Fibroblast of skin of right quadriceps (primary cell): ENCODE measurements around the gene CFAP221.
A peak's percentile ranks its signal among the peaks of the same experiment; 100 is the strongest.
"Not testable (repeated sequence)": the region's sequence is repeated elsewhere in the genome, so short reads cannot be mapped to it uniquely, and the experiment has no call there.

ENCODE experiments used
- DNase-seq: peaks from one replicate; pipeline ENCODE4 v3.0.0-alpha.2; 2013

The CFAP221 gene

DNA sequence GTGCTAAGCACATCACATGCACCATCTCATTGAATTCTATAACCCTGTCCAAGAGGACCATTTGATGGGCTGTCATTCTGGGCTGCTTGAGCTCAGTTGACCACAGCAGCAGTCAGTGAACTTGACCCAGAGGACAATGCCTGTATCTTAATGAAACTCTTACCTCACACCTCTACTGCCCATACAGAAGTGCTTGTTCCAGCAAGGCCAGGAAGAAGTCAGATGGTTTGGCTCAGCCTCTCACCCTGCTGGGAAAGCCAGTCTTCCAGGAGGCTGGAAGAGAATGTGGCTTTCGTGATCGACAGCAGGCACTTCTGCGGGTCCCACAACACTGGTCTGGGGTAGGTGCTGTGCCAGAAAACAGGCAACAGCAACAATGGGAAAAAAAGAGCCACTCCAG is 47.3 kb downstream of the CFAP221 start:
- no peak for DNase-seq

GRCh38 chr2:119592436-119592835 is 48.2 kb downstream of the CFAP221 start:
- DNase-seq = no peak

DNA sequence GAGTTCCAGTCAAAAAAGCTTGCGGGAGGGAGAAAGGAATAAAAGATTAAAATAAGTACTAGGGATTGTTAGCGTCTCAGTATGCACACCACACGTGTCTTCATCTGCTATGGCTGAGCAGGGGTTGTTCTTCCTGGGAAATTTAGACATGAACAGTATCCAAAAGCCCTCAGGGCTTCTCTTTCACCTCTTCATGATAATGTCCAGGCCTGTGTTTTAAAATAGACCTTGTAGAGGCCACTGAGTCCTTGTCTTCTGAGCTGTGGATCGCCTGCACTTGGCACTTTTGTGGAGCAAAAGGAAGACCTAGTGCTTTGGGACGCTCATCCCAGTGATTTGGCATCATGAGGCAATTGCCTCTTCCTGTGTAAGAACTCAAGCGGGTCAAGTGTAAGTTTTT is 52.4 kb downstream of the CFAP221 start:
- DNase-seq = no peak

DNA sequence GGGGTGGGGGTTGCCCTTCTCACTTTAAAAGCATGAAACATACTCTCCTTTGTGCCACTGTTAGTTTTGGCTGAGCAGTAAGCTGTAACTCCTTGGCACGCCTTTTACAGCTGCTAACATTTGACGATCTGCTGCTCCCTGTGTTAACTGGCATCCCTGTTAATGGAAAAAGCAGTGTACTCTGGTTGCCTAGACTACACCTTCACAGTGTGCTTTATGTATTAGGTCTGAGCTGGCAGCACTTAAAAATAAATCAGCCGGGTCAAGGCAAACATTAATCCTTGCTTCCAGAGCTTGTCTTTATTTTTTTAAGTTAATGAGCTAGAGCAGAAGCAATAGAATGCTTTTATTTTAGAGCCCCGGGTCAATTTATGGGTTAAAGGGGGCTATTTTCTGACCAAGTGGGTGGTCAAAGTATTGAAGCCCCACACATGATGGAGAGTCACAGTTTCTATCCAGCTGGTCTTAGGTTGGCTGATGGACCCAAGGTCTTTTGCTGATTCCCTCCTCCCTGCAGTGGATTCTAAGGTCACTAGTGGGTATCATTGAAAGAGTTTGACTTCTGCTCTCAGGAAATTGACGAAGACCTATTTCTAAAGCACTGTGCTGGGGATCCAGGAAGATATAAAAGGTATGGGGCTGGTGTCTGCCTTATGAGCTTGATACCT is 54.5 kb downstream of the CFAP221 start:
- no peak for DNase-seq

DNA sequence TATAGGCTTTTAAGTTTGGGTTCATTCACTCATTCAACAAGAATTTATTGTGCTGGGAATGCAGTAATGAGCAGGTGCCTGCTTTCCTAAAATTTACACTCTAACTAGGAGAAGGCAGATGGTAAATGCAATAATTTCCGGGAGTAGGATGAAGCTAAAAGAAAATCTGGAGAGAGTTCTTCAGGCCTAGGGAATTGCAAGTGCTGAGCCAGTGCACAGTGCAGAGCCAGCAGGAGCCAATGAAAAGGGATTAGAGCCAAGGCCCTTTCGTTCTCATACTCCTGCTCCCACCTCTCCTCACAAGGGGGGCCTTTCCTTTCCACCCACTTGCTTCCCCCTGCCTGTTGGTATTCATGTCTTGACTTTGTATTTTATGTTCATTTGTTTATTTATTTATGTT is 55.1 kb downstream of the CFAP221 start:
- no peak for DNase-seq

DNA sequence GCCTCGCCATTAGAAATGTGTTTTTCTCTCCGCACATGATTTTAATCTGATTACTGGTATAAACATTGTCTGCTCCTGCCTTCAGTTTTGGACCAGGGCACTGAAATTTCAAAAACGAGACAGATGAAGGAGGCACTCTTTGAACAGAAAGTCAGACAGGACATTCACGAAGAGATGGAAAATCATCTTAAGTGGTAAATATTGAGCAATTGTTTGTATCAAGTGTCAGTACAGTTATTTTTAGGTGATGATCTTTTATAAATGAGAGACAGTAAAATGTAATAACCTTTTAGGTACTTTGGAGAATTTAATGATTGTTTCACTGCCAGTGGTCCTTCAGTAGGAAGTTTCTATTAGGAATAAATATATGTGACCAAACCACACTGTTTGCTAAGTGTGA is 60.8 kb downstream of the CFAP221 start:
- no peak for DNase-seq

DNA sequence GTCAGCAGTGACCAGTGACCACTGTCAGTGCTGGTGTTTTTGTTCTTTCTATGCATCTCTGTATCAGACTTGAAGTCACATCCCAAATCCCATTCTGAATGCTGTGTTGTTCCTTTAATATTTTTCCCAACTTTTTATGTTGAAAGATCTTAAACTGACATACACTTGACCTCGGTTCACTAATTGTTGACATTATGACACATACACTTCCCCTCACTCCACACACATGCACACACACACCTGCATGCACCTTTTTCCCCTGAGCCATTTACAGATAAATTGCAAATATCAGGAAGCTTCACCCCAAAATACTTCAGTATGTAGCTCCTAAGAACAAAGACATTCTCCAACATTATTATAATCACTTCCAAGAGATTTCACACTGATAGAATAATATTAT is 62.4 kb downstream of the CFAP221 start:
- no peak for DNase-seq

DNA sequence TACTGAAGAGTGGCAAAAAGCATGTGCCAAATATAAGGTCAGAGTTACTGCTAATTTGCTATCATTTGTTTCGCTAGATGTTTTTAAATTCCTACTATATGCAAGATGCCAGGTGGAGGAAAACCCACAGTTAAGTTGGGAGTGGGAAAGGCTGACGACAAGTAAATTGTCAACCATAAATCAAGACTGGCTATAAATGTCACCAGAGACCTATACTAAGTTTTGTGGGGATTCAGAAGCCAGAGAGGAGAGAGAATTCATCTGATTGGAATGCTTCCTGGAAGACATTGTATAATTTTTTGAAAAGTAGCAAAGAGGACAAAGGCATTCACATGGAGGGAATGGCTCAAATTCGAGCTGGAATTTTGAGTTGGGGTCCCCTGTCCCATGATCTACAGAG is 64.3 kb downstream of the CFAP221 start:
- DNase-seq = peak; percentile 5

GRCh38 chr2:119609337-119609736 is 65.1 kb downstream of the CFAP221 start:
- no peak for DNase-seq

DNA sequence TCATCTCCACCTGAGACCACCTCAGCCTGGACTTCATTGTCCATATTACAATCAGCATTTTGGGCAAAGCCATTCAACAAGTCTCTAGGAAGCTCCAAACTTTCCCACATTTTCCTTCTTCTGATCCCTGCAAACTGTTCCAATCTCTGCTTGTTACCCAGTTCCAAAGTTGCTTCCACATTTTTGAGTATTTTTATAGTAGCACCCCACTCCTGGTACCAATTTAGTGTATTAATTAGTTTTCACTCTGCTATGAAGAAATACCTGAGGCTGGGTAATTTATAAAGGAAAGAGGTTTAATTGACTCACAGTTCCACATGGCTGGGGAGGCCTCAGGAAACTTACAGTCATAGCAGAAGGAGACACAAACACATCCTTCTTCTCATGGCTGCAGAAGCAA is 69.9 kb downstream of the CFAP221 start:
- not testable (repeated sequence) for DNase-seq

- DNase-seq = no peak
Observed at GRCh38 chr2:119616421-119616820, 72.2 kb downstream of the CFAP221 start.

DNA sequence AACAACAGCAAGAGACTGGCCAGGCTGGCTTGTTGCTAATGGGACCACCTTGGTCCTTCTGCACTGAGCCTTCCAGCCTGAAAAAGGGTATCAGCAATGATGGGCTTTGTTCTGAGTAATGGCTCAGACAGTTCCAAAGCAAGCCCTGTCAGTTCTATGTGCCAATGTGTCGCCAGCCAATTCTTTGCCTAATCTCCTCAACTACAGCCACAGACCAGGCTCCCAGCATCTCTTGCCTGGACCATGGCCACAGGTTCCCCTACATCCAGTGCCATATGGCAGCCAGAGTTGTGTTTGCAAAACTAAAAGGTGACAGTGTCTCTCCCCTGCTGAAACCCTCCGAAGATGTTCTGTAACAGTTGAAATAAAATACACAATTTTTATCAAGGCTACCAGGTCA is 73.2 kb downstream of the CFAP221 start:
- no peak for DNase-seq

DNA sequence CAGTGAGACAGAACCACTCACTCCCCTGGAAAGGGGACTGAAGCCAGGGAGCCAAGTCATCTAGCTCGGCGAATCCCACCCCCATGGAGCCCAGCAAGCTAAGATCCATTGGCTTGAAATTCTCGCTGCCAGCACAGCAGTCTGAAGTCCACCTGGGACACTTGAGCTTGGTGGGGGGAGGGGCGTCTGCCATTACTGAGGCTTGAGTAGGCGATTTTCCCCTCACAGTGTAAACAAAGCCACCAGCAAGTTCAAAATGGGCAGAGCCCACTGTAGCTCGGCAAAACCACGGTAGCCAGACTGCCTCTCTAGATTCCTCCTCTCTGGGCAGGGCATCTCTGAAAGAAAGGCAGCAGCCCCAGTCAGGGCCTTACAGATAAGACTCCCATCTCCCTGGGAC is 74.5 kb downstream of the CFAP221 start:
- DNase-seq = not testable (repeated sequence)

DNA sequence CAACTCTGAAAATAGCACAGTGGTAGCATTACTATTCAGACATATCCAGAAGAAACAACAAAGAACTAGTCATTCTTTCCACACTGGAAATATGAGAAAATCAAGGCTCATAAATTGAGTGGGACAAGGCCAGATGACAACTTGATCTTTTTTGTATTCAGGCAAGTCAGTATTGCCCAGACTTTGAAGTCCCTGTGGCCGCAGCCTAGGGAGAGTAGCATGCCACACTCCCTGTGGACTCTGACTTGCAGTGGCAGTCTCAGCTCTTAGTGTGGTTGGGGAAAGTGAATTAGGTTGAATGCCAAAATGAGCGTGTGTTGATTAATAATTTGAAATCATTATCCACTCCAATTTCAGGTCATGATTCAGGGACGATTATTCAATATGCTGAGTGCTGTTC is 81.0 kb downstream of the CFAP221 start:
- DNase-seq = no peak

GRCh38 chr2:119629323-119629825 is 85.1 kb downstream of the CFAP221 start:
- DNase-seq = no peak

DNA sequence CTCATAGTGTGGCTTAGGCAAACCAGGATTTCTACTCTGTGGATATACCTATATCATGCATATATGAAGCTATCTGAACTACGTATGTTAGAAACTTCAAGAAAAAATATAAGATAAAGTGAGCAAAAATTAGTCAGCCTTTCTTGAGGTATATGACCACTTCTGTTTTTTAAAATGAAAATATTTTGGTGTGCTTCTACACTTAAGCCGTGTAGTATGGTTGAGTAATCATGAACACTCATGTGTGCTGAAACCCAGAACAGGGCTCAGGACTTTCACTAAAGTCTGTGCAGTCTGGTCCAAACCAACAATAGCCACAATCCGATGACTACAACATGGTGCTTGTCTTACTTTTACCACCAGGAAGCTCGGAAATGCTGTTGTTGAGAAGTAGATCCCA is 85.9 kb downstream of the CFAP221 start:
- DNase-seq = no peak

- no peak for DNase-seq
Observed at GRCh38 chr2:119637371-119637770, 93.1 kb downstream of the CFAP221 start.

GRCh38 chr2:119638246-119638645 is 94.0 kb downstream of the CFAP221 start:
- DNase-seq = no peak

- no peak for DNase-seq
Observed at GRCh38 chr2:119638685-119639554, 94.7 kb downstream of the CFAP221 start.

- DNase-seq = peak; percentile 64
Observed at GRCh38 chr2:119641562-119642258, 97.5 kb downstream of the CFAP221 start.

GRCh38 chr2:119644186-119644585 is 99.9 kb downstream of the CFAP221 start:
- DNase-seq = no peak

DNA sequence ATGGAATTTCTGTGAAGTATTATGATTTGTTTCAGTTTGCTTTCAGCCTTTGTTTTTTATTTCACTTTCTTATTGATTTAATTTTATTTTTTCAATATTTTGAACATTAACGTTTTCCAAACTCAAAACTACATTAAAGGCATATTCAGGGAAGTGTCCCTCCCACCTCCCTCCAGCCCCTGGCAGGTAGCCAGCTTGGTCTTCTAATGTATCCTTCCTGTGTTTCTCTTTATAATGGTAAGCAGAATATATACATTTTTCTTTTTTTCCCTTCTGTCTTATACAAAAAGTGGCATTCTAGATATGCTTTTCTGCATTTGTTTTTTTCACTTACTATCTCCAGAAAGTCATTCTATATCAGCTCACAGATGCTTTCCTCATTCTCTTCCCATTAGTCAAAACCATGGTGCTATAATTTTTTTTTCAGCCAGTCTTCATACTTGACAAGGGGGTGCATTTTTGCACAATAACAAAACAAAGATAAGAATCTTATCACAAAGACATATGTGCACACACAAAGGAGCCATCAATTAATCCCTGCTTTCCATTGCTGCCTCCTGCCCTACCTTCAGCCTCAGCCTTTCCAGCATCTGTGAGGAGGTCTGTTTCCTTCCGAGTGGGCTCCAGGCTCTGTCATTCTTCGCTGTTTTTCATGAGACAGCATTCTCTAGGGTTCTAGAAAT is 101.1 kb downstream of the CFAP221 start:
- DNase-seq = peak; percentile 24

- no peak for DNase-seq
Observed at GRCh38 chr2:119646149-119646548, 101.9 kb downstream of the CFAP221 start.
